Neural cell (in vitro differentiated cells): ENCODE measurements around the gene EYA2. TPM values are rescaled to one million over a fixed set of nuclear protein-coding genes. Genes with fewer than 3 reads are reported as not detected.
"Not testable (repeated sequence)": the region's sequence is repeated elsewhere in the genome, so short reads cannot be mapped to it uniquely, and the experiment has no call there.

Experiments
- H2AFZ ChIP-seq: fragments of 200-600, 300-800 bp; sonication (generic), shearing (Covaris generic); 2 replicates; pipeline ENCODE4 v1.6.0; 2014; ENCODE audit warnings: low read depth, mild to moderate bottlenecking, antibody characterized with exemption, low read length, moderate library complexity
- H3F3A ChIP-seq: fragments of 200-600 bp; shearing (Covaris generic); 2 replicates; pipeline ENCODE4 v1.6.1; 2016; ENCODE audit warnings: mild to moderate bottlenecking, moderate library complexity, mixed read lengths, antibody characterized with exemption, low read length; ENCODE audit not compliant: insufficient read depth, poor library complexity, severe bottlenecking
- H3K27ac ChIP-seq: fragments of 200-600, 300-800 bp; sonication (generic), shearing (Covaris generic); 2 replicates; pipeline ENCODE4 v1.5.1; 2014; ENCODE audit warnings: mild to moderate bottlenecking, low read length, moderate library complexity
- H3K27me3 ChIP-seq: fragments of 300-800, 200-600 bp; sonication (generic), shearing (Covaris generic); 2 replicates; pipeline ENCODE4 v1.6.0; 2014; ENCODE audit warnings: mild to moderate bottlenecking, low read depth, low read length, moderate library complexity; ENCODE audit not compliant: insufficient read depth
- H3K36me3 ChIP-seq: fragments of 300-800, 200-600 bp; sonication (generic), shearing (Covaris generic); 2 replicates; pipeline ENCODE4 v1.5.1; 2014; ENCODE audit warnings: mild to moderate bottlenecking, antibody characterized with exemption, low read length, moderate library complexity; ENCODE audit not compliant: insufficient read depth
- H3K4me2 ChIP-seq: fragments of 300-800, 200-600 bp; sonication (generic), shearing (Covaris generic); 2 replicates; pipeline ENCODE4 v1.6.0; 2014; ENCODE audit warnings: mild to moderate bottlenecking, low read length
- H3K4me3 ChIP-seq: fragments of 300-800, 200-600 bp; sonication (generic), shearing (Covaris generic); 2 replicates; pipeline ENCODE4 v1.5.1; 2014; ENCODE audit warnings: mild to moderate bottlenecking, low read length, moderate library complexity
- H3K79me2 ChIP-seq: fragments of 200-600 bp; shearing (Covaris generic); replicated peaks from 2 replicates; pipeline ENCODE4 v1.6.0; 2014; ENCODE audit warnings: mild to moderate bottlenecking, low read length, moderate library complexity; ENCODE audit not compliant: insufficient read depth
- H3K9ac ChIP-seq: fragments of 300-800, 200-600 bp; sonication (generic), shearing (Covaris generic); 2 replicates; pipeline ENCODE4 v1.6.1; 2016; ENCODE audit warnings: mild to moderate bottlenecking, low read length, mixed read lengths
- H3K9me2 ChIP-seq: fragments of 200-600 bp; shearing (Covaris generic); 2 replicates; pipeline ENCODE4 v1.6.1; 2016; ENCODE audit warnings: mild to moderate bottlenecking, low read length, mixed read lengths; ENCODE audit not compliant: insufficient read depth
- H3K9me3 ChIP-seq: fragments of 200-600, 300-800 bp; sonication (generic), shearing (Covaris generic); 2 replicates; pipeline ENCODE4 v1.6.1; 2016; ENCODE audit warnings: mild to moderate bottlenecking, mixed run types, low read length, moderate library complexity, mixed read lengths
- H4K20me1 ChIP-seq: fragments of 200-600 bp; shearing (Covaris generic); 2 replicates; pipeline ENCODE4 v1.6.1; 2016; ENCODE audit warnings: mild to moderate bottlenecking, mixed run types; ENCODE audit not compliant: insufficient read depth
- EP300 ChIP-seq: fragments of 450-650 bp; conservative IDR thresholded peaks from 2 replicates; pipeline ENCODE4 v1.6.1; 2014; ENCODE audit warnings: antibody characterized with exemption, mild to moderate bottlenecking, moderate library complexity; ENCODE audit not compliant: poor library complexity, severe bottlenecking
- EZH2 ChIP-seq: fragments of 200-600, 300-800 bp; shearing (Covaris generic), sonication (generic); IDR thresholded peaks from 2 replicates; pipeline ENCODE4 v1.6.1; 2014; ENCODE audit warnings: antibody characterized with exemption, low read length, borderline replicate concordance, mild to moderate bottlenecking; ENCODE audit not compliant: insufficient read depth, poor library complexity, severe bottlenecking
- MXI1 ChIP-seq: fragments of 450-650 bp; conservative IDR thresholded peaks from 2 replicates; pipeline ENCODE4 v1.6.1; 2014; ENCODE audit warnings: antibody characterized with exemption, mild to moderate bottlenecking; ENCODE audit not compliant: poor library complexity, severe bottlenecking
- POLR2AphosphoS5 ChIP-seq: IDR thresholded peaks from 2 replicates; pipeline ENCODE4 v1.6.1; 2012
- RAD21 ChIP-seq: fragments of 450-650 bp; conservative IDR thresholded peaks from 2 replicates; pipeline ENCODE4 v1.6.1; 2014; ENCODE audit warnings: antibody characterized with exemption, mild to moderate bottlenecking, moderate library complexity
- SMC3 ChIP-seq: fragments of 450-650 bp; conservative IDR thresholded peaks from 2 replicates; pipeline ENCODE4 v1.6.1; 2014; ENCODE audit warnings: antibody characterized with exemption, mild to moderate bottlenecking, moderate library complexity; ENCODE audit not compliant: poor library complexity
- TAF1 ChIP-seq: IDR thresholded peaks from 2 replicates; pipeline ENCODE4 v1.6.1; 2012; ENCODE audit warnings: low read depth
- polyA plus RNA-seq: library from polyadenylated mRNA; depleted of rRNA; stranded (reverse); fragments of >200 nt; gene quantifications from 2 replicates; pipeline ENCODE4 v1.2.3, GENCODE V29; 2014
- TF ChIP-seq, protein P1 (sequence below): fragments of 450-650 bp; IDR thresholded peaks from 2 replicates; pipeline ENCODE4 v1.5.1; 2014; ENCODE audit warnings: antibody characterized with exemption, mild to moderate bottlenecking, moderate library complexity; ENCODE audit not compliant: poor library complexity, severe bottlenecking
- TF ChIP-seq, protein P2 (sequence below): IDR thresholded peaks from 2 replicates; pipeline ENCODE4 v1.6.1; 2012; ENCODE audit warnings: borderline replicate concordance

Gene EYA2
- polyA plus RNA-seq, 1 donor from 2014 or later: 0.88 TPM

DNA sequence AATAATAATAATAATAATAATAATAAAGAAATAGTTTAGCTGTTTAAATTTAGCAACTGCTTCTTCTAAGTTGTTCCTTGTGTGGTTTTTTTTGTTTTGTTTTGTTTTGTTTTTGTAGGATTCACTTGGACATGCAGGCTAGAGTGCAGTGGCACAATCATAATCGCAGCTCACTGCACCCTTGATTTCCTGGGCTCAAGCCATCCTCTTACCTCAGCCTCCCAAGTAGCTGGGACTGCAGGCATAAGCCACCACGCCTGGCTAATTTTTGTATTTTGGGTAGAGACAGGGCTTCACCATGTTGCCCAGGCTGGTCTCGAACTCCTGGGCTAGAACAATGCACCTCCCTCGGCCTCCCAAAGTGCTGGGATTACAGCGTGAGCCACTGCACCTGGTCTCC is 15.3 kb upstream of the EYA2 start:
- Histone ChIP-seq H3K4me2 (no peak overlapping the region), H3K27ac (no peak overlapping the region), H2AFZ (no peak overlapping the region), H3K27me3 (no peaks in the 10 kb centered on the region), H3K9me3 (no peaks in the 10 kb centered on the region), H3K79me2 (no peaks in the 10 kb centered on the region), H3K9ac (no peak overlapping the region), H4K20me1 (no peaks in the 10 kb centered on the region), H3K4me3 (no peak overlapping the region), H3F3A (no peaks in the 10 kb centered on the region), H3K9me2 (no peaks in the 10 kb centered on the region), H3K36me3 (no peaks in the 10 kb centered on the region)
- TF ChIP-seq RAD21: no peak
- no peak for TF ChIP-seq TAF1
- TF ChIP-seq, protein P1, sequence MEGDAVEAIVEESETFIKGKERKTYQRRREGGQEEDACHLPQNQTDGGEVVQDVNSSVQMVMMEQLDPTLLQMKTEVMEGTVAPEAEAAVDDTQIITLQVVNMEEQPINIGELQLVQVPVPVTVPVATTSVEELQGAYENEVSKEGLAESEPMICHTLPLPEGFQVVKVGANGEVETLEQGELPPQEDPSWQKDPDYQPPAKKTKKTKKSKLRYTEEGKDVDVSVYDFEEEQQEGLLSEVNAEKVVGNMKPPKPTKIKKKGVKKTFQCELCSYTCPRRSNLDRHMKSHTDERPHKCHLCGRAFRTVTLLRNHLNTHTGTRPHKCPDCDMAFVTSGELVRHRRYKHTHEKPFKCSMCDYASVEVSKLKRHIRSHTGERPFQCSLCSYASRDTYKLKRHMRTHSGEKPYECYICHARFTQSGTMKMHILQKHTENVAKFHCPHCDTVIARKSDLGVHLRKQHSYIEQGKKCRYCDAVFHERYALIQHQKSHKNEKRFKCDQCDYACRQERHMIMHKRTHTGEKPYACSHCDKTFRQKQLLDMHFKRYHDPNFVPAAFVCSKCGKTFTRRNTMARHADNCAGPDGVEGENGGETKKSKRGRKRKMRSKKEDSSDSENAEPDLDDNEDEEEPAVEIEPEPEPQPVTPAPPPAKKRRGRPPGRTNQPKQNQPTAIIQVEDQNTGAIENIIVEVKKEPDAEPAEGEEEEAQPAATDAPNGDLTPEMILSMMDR: no peak

DNA sequence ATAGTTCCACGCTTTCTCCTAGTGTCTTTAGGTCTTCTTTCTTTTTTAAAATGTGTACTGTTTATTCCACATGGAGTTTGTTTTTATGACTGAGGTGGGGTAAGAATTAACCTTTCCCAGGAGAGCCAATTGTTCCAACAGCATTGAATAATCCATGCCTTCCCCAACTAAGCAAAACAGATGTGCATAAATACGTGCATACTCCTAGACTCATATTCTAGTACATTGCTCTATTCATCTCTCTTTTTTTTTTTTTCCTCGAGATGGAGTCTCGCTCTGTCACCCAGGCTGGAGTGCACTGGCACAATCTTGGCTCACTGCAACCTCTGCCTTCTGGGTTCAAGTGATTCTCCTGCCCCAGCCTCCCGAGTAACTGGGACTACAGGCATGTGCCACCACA is 14.7 kb upstream of the EYA2 start:
- not testable (repeated sequence) for H3K9ac ChIP-seq, H3K9me2 ChIP-seq, H3K27me3 ChIP-seq, H3F3A ChIP-seq, H3K4me2 ChIP-seq, H3K27ac ChIP-seq, H3K36me3 ChIP-seq, H3K79me2 ChIP-seq, H3K9me3 ChIP-seq, H3K4me3 ChIP-seq, H2AFZ ChIP-seq, H4K20me1 ChIP-seq

DNA sequence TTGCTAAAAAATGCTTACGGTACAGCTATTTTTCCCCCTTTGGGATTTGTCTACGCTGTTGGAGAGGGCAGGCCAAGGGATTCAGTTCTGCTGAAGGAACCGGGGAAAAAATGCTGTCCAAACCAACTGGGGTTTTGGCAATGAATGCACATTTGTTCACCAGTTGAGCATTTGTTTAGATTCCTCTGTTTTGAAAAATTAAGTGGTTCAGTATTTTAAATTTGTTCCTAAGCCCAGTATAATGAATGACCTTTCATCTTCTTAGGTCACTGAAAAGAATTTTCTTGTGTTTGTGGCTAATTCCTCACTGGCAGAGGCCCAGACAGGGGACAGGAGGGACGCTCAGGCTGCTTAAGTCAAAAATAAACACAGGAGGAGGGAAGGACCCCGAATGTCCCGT is 10.8 kb upstream of the EYA2 start:
- Histone ChIP-seq H3K4me3 (no peak overlapping the region), H3K27me3 (no peaks in the 10 kb centered on the region), H3K9ac (no peak overlapping the region), H4K20me1 (no peaks in the 10 kb centered on the region), H3F3A (no peaks in the 10 kb centered on the region), H3K9me2 (no peaks in the 10 kb centered on the region), H2AFZ (no peak overlapping the region), H3K27ac (no peak overlapping the region), H3K79me2 (no peaks in the 10 kb centered on the region), H3K4me2 (no peak overlapping the region), H3K36me3 (no peaks in the 10 kb centered on the region), H3K9me3 (no peaks in the 10 kb centered on the region)
- no peak for TF ChIP-seq EP300
- no peak for TF ChIP-seq MXI1
- TF ChIP-seq POLR2AphosphoS5: no peak
- TF ChIP-seq EZH2: no peak
- TF ChIP-seq, protein P1: no peak
- no peak for TF ChIP-seq TAF1
- TF ChIP-seq, protein P2, sequence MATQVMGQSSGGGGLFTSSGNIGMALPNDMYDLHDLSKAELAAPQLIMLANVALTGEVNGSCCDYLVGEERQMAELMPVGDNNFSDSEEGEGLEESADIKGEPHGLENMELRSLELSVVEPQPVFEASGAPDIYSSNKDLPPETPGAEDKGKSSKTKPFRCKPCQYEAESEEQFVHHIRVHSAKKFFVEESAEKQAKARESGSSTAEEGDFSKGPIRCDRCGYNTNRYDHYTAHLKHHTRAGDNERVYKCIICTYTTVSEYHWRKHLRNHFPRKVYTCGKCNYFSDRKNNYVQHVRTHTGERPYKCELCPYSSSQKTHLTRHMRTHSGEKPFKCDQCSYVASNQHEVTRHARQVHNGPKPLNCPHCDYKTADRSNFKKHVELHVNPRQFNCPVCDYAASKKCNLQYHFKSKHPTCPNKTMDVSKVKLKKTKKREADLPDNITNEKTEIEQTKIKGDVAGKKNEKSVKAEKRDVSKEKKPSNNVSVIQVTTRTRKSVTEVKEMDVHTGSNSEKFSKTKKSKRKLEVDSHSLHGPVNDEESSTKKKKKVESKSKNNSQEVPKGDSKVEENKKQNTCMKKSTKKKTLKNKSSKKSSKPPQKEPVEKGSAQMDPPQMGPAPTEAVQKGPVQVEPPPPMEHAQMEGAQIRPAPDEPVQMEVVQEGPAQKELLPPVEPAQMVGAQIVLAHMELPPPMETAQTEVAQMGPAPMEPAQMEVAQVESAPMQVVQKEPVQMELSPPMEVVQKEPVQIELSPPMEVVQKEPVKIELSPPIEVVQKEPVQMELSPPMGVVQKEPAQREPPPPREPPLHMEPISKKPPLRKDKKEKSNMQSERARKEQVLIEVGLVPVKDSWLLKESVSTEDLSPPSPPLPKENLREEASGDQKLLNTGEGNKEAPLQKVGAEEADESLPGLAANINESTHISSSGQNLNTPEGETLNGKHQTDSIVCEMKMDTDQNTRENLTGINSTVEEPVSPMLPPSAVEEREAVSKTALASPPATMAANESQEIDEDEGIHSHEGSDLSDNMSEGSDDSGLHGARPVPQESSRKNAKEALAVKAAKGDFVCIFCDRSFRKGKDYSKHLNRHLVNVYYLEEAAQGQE: no peak
- no peak for TF ChIP-seq RAD21
- no peak for TF ChIP-seq SMC3
